Lower lobe of right lung (tissue), 2 donors: ENCODE measurements around the gene DLGAP4. TPM values are rescaled to one million over a fixed set of nuclear protein-coding genes. Genes with fewer than 3 reads are reported as not detected.

ENCODE experiments used
- ATAC-seq, 2 donors: fragments of 200-7000 bp; cut with Tn5 transposase; one replicate each; pipeline ENCODE4 v1.9.1; 2020 to 2022; ENCODE audit warnings: mild to moderate bottlenecking in 2 of 2, moderate library complexity in 2 of 2
- DNase-seq: peaks from one replicate; pipeline ENCODE4 v3.0.0-alpha.2; 2020
- H3K27ac ChIP-seq: fragments of 200-600 bp; one replicate; pipeline ENCODE4 v1.8.0; 2022
- H3K27me3 ChIP-seq: fragments of 200-600 bp; one replicate; pipeline ENCODE4 v1.8.0; 2022; ENCODE audit warnings: low read depth
- H3K36me3 ChIP-seq: fragments of 200-600 bp; one replicate; pipeline ENCODE4 v1.8.0; 2022; ENCODE audit warnings: mild to moderate bottlenecking
- H3K4me1 ChIP-seq: fragments of 200-600 bp; one replicate; pipeline ENCODE4 v1.8.0; 2022
- H3K4me3 ChIP-seq: fragments of 200-600 bp; one replicate; pipeline ENCODE4 v1.8.0; 2022; ENCODE audit warnings: mild to moderate bottlenecking
- H3K9me3 ChIP-seq: fragments of 200-600 bp; one replicate; pipeline ENCODE4 v1.8.0; 2022
- CTCF ChIP-seq: fragments of 200-600 bp; IDR thresholded peaks from one replicate; pipeline ENCODE4 v1.8.0; 2022; ENCODE audit warnings: antibody characterized with exemption, mild to moderate bottlenecking
- intact Hi-C: fragments of 100-400 bp; cut with DNase I; formaldehyde crosslinking; loops from one replicate; pipeline ENCODE4 v1.11.0; 2022
- total RNA-seq: library from RNA; stranded (reverse); fragmentation: NEBNext Ultra II Directional; extraction: Animal tissue kit (Norgen Biotek cat#: 25700); gene quantifications from one replicate; pipeline ENCODE4 v1.2.1, GENCODE V29; 2021
- donor health status: DM: no; HTN: yes; CAD: no; lungs with severe emphysema.

The DLGAP4 gene
- total RNA-seq, 1 donor from 2014 or later: 59.3 TPM

DNA sequence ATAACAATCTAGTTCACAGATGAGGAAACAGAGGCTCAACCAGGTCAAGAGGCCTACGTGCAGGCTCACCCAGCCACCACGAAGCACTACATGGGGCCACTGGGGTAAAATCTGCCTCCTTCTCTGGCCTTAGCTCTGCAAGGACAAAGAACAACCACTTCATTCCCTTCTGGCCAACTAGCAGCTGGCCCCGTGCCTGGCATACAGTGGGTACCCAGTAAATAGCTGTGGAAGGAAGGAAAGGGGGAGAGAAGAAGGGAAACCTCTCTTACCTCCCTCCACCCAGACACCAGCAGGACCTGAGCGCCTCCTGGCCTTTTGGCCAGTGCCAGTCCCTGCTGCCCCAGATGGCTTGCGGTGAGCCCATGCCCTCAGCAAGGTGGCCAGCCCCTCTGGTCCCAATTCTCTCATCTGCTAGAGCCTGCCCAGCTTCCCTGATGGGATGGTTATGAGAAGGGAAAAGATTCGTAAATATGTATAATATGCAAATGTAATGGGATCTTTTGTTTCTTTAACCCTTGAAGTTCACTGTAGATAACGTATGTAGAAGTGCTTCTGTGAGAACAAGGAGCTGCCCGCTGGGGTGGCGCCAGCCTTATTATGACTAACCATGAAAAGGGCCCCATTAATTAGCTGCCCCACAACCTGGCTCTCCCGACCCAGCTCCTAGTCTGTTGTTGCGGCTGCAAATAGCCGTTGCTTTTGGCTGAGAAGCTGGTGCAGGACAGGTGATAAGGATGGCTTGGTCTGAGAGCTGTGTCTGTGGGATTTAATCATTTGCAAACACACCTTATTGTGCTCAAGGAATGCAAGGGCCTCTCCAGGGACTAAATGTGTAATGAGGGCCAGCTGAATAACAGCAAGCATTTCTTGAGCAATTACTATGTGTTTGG is 62.0 kb downstream of the DLGAP4 start:
- no peak for TF ChIP-seq CTCF
- Histone ChIP-seq H3K9me3 (no peaks in the 10 kb centered on the region), H3K36me3 (no peaks in the 10 kb centered on the region), H3K27ac (no peak overlapping the region), H3K4me3 (no peak overlapping the region), H3K4me1 (no peaks in the 10 kb centered on the region), H3K27me3 (peaks cover 20% of the 10 kb centered on the region)
- DNase-seq (no peak), ATAC-seq (no peak)
- intact Hi-C loops: no loop called here

DNA sequence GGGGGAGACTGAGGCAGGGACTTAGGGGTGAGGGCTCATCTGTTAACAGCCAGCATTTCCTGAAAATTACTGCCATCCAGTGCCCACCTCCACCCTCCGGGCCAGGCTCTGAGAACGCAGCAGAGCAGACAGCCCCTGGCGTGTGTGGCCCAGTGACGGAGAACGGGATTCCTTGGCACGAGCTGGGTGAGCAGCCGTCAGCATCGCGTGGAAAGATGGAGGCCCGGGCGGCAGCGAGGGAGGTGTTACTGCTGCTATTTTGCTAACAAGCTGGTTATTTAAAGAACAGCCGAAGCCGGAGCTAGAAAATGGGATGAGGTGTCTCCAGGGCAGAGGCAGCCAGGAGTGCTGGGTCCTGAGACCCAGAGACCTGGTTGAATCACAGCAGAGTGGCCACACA is 62.7 kb downstream of the DLGAP4 start:
- Histone ChIP-seq H3K4me3 (no peak overlapping the region), H3K36me3 (no peaks in the 10 kb centered on the region), H3K27me3 (peaks cover 20% of the 10 kb centered on the region), H3K9me3 (no peaks in the 10 kb centered on the region), H3K27ac (no peak overlapping the region), H3K4me1 (no peaks in the 10 kb centered on the region)
- no peak for TF ChIP-seq CTCF
- no peak for ATAC-seq
- intact Hi-C loops: no loop called here
- no peak for DNase-seq

DNA sequence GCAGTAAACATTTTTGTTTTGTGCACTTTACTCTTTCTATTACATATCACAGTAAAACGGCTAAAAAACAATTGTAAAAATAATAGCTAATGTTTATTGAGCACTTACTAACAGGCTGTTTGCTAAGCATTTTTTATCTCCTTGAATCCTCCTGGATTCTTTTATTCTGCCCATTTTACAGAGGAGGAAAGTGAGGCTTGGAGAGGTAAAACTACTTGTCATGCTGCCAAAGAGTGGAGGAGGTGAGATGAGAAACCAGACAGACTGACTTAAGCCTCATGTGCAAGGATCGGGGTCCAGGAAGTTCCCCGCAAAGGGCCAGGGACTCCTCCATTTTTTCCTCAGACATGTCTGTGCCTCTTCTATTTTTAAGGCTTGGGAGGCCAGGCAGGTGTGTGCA is 63.6 kb downstream of the DLGAP4 start:
- ATAC-seq (no peak), DNase-seq (no peak)
- Histone ChIP-seq H3K4me3 (no peak overlapping the region), H3K27ac (no peak overlapping the region), H3K27me3 (peaks cover 24% of the 10 kb centered on the region), H3K36me3 (no peaks in the 10 kb centered on the region), H3K9me3 (no peaks in the 10 kb centered on the region), H3K4me1 (no peaks in the 10 kb centered on the region)
- intact Hi-C loops: no loop called here
- TF ChIP-seq CTCF: no peak

GRCh38 chr20:36370991-36371790 is 65.1 kb downstream of the DLGAP4 start:
- no peak for DNase-seq
- no peak for ATAC-seq
- intact Hi-C loops: no loop called here
- no peak overlapping the region for H3K4me3 ChIP-seq
- H3K36me3 ChIP-seq: no peaks in the 10 kb centered on the region
- no peaks in the 10 kb centered on the region for H3K9me3 ChIP-seq
- H3K27ac ChIP-seq: no peak overlapping the region
- TF ChIP-seq CTCF: no peak
- H3K4me1 ChIP-seq: no peaks in the 10 kb centered on the region
- peaks cover 30% of the 10 kb centered on the region for H3K27me3 ChIP-seq

DNA sequence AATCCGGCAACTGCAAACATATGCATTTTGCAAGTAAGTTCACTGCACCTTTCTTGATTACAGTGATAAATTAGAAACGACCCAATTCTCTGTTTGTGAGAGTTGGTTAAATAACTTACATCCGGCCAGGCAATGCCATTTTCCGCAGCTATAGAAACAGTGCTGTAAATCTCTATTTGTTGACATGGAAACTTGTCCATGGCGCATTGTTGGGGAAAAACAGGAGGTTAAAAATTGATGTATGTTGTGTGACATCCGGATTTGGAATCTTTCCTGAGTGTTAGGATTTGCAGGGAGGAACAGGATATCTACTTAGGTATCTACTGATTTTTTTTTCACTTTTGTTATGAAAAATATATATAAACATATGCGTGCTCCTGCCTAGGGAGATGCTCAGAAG is 66.5 kb downstream of the DLGAP4 start:
- peaks cover 28% of the 10 kb centered on the region for H3K27me3 ChIP-seq
- ATAC-seq: no peak
- H3K9me3 ChIP-seq: no peaks in the 10 kb centered on the region
- H3K4me3 ChIP-seq: no peak overlapping the region
- intact Hi-C loops: no loop called here
- DNase-seq: no peak
- TF ChIP-seq CTCF: no peak
- H3K4me1 ChIP-seq: no peaks in the 10 kb centered on the region
- H3K36me3 ChIP-seq: no peaks in the 10 kb centered on the region
- H3K27ac ChIP-seq: no peak overlapping the region
